PC-9 (cell line): ENCODE data around the gene DR1. TPM values are rescaled to one million over a fixed set of nuclear protein-coding genes. Genes with fewer than 3 reads are reported as not detected.

ENCODE experiments used
- BruUV-seq: library from RNA; stranded (reverse); fragments of 400-500 nt; replicated peaks from 2 replicates; lab custom pipeline; 2021; lab: Mats Ljungman, UMichigan
- CTCF ChIA-PET: fragments of 300-600 bp; sonication (Branson Sonifier 250); formaldehyde crosslinking; loops from one replicate; lab custom pipeline; 2022; ENCODE audit warnings: antibody characterized with exemption; lab: Charles Lee
- POLR2A ChIA-PET: fragments of 300-600 bp; sonication (Branson Sonifier 250); formaldehyde crosslinking; loops from one replicate; lab custom pipeline; 2022; ENCODE audit warnings: antibody characterized with exemption; ENCODE audit not compliant: unreplicated experiment; lab: Charles Lee
- DNase-seq, 2 experiments: peaks; one replicate each; pipeline versions ENCODE4 v3.0.0 to v3.0.0-alpha.2; 2015 to 2022; ENCODE audit warnings: mixed read lengths in 1 of 2
- H2AFZ ChIP-seq: fragments of 200-600 bp; sonication (generic); 2 replicates; pipeline ENCODE4 v1.8.1; 2017; ENCODE audit warnings: antibody characterized with exemption
- H3F3A ChIP-seq: fragments of 200-600 bp; sonication (generic); 2 replicates; pipeline ENCODE4 v1.8.1; 2017; ENCODE audit warnings: antibody characterized with exemption, mild to moderate bottlenecking, low read depth; ENCODE audit not compliant: insufficient read depth
- H3K27ac ChIP-seq: fragments of 200-600 bp; sonication (generic); 2 replicates; pipeline ENCODE4 v1.6.1; 2016; ENCODE audit warnings: mixed run types
- H3K27me3 ChIP-seq: fragments of 200-600 bp; sonication (generic); 2 replicates; pipeline ENCODE4 v1.6.1; 2016; ENCODE audit warnings: low read depth, mixed run types; ENCODE audit not compliant: insufficient read depth
- H3K36me3 ChIP-seq: fragments of 200-600 bp; sonication (generic); 2 replicates; pipeline ENCODE4 v1.6.1; 2016; ENCODE audit warnings: low read depth, mixed run types
- H3K4me1 ChIP-seq: fragments of 200-600 bp; sonication (generic); replicated peaks from 2 replicates; pipeline ENCODE4 v1.6.1; 2016; ENCODE audit warnings: mixed run types; ENCODE audit not compliant: insufficient read depth
- H3K4me2 ChIP-seq: fragments of 200-600 bp; sonication (generic); 2 replicates; pipeline ENCODE4 v1.6.1; 2017; ENCODE audit warnings: mixed run types
- H3K4me3 ChIP-seq: fragments of 200-600 bp; sonication (generic); 2 replicates; pipeline ENCODE4 v1.6.1; 2016; ENCODE audit warnings: mixed run types
- H3K79me2 ChIP-seq: fragments of 200-600 bp; sonication (generic); 2 replicates; pipeline ENCODE4 v1.6.1; 2017; ENCODE audit warnings: low read depth, mixed run types
- H3K9me2 ChIP-seq: fragments of 200-600 bp; sonication (generic); 2 replicates; pipeline ENCODE4 v1.8.1; 2017; ENCODE audit warnings: mild to moderate bottlenecking; ENCODE audit not compliant: insufficient read depth
- H3K9me3 ChIP-seq: fragments of 200-600 bp; sonication (generic); 2 replicates; pipeline ENCODE4 v1.8.1; 2016; ENCODE audit warnings: low read depth; ENCODE audit not compliant: insufficient read depth
- H4K20me1 ChIP-seq: fragments of 200-600 bp; sonication (generic); 2 replicates; pipeline ENCODE4 v1.8.1; 2017; ENCODE audit not compliant: insufficient read depth
- EZH2 ChIP-seq: fragments of 200-600 bp; sonication (generic); IDR thresholded peaks from 2 replicates; pipeline ENCODE4 v1.8.0; 2017; ENCODE audit warnings: antibody characterized with exemption, low read depth
- intact Hi-C: fragments of 100-400 bp; cut with micrococcal nuclease; formaldehyde crosslinking; loops from one replicate; pipeline ENCODE4 v1.10.0; 2022; ENCODE audit not compliant: unreplicated experiment
- total RNA-seq: library from RNA; stranded (reverse); gene quantifications from 2 replicates; pipeline ENCODE4 v1.2.3, GENCODE V29; 2021
- TF ChIP-seq, protein P1 (sequence below): fragments of 200-600 bp; sonication (generic); conservative IDR thresholded peaks from 2 replicates; pipeline ENCODE4 v1.6.1; 2017; ENCODE audit warnings: mixed run types, antibody characterized with exemption, mild to moderate bottlenecking, moderate library complexity

Gene DR1
- total RNA-seq, 1 experiment from 2014 or later, result 37.8 TPM

DNA sequence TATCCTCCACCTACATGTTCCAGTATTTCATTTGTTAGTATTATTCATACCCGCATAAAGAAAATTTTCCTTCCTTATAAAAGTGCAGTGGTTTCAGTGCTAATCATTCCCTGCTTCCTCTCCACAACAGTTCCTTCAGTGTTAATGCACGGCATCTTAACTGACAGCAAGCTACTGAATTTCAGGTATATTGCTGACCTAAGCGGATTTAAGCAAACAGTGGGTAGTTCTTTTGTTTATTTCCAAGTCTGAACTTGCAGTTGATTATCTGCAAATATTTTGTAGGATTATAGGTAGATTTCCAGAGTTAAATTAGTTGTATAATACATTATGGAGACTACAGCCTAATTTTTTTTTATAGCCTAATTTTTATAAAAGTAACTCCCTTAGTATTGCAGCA lies 15.1 kb upstream of the DR1 start:
- intact Hi-C loops, result no loop called here
- H3K9me3 ChIP-seq, result no peaks in the 10 kb centered on the region
- no peaks in the 10 kb centered on the region for H3K27me3 ChIP-seq
- no peaks in the 10 kb centered on the region for H3K9me2 ChIP-seq
- H3K27ac ChIP-seq, result no peak overlapping the region
- DNase-seq, result no peak
- peaks cover 16% of the 10 kb centered on the region for H3F3A ChIP-seq
- H3K4me3 ChIP-seq, result no peak overlapping the region
- CTCF ChIA-PET, result no interaction called here
- H4K20me1 ChIP-seq, result no peaks in the 10 kb centered on the region
- TF ChIP-seq, protein P1, sequence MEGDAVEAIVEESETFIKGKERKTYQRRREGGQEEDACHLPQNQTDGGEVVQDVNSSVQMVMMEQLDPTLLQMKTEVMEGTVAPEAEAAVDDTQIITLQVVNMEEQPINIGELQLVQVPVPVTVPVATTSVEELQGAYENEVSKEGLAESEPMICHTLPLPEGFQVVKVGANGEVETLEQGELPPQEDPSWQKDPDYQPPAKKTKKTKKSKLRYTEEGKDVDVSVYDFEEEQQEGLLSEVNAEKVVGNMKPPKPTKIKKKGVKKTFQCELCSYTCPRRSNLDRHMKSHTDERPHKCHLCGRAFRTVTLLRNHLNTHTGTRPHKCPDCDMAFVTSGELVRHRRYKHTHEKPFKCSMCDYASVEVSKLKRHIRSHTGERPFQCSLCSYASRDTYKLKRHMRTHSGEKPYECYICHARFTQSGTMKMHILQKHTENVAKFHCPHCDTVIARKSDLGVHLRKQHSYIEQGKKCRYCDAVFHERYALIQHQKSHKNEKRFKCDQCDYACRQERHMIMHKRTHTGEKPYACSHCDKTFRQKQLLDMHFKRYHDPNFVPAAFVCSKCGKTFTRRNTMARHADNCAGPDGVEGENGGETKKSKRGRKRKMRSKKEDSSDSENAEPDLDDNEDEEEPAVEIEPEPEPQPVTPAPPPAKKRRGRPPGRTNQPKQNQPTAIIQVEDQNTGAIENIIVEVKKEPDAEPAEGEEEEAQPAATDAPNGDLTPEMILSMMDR, result no peak
- TF ChIP-seq EZH2, result no peak
- BruUV-seq, result no TSS peak
- peaks cover 2% of the 10 kb centered on the region for H3K4me1 ChIP-seq
- H3K4me2 ChIP-seq, result no peak overlapping the region
- H3K36me3 ChIP-seq, result no peaks in the 10 kb centered on the region
- no peaks in the 10 kb centered on the region for H3K79me2 ChIP-seq
- POLR2A ChIA-PET, result no interaction called here
- H2AFZ ChIP-seq, result no peak overlapping the region

DNA sequence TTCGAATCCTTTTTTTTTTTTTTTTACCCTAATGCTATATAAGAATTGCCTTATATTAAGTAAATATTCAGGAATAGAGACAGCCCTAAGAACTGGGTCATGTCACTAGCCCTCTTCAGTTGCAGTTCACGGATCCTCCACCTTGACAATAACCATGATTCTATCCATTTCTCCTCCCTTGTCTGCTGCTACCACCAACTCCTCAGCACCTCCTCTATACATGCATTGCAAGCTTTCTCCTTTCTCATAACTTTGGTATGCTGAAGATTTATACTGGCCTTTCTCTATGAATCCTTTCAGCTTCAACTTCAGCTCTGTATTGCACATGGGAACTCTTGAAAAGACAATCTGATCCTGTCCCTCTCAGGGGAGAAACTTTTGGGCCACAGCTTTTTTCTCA lies 14.3 kb upstream of the DR1 start:
- no peak for DNase-seq
- Histone ChIP-seq H3K36me3 (no peaks in the 10 kb centered on the region), H2AFZ (no peak overlapping the region), H3K79me2 (no peaks in the 10 kb centered on the region), H3K27me3 (no peaks in the 10 kb centered on the region), H3K27ac (no peak overlapping the region), H3K4me2 (no peak overlapping the region), H3K9me3 (no peaks in the 10 kb centered on the region), H3K9me2 (no peaks in the 10 kb centered on the region), H3F3A (peaks cover 15% of the 10 kb centered on the region), H3K4me3 (no peak overlapping the region), H3K4me1 (peaks cover 3% of the 10 kb centered on the region; the same call in 1 of the 2 replicates), H4K20me1 (no peaks in the 10 kb centered on the region)
- intact Hi-C loops, result no loop called here
- no TSS peak for BruUV-seq
- ChIA-PET POLR2A (no interaction called here), CTCF (interaction anchor here (0.5 kb wide), 1 partner anchor 18 kb away, joined by 4 read pairs; no protein-coding TSS in a partner anchor)
- no peak for TF ChIP-seq EZH2
- TF ChIP-seq, protein P1, result no peak

DNA sequence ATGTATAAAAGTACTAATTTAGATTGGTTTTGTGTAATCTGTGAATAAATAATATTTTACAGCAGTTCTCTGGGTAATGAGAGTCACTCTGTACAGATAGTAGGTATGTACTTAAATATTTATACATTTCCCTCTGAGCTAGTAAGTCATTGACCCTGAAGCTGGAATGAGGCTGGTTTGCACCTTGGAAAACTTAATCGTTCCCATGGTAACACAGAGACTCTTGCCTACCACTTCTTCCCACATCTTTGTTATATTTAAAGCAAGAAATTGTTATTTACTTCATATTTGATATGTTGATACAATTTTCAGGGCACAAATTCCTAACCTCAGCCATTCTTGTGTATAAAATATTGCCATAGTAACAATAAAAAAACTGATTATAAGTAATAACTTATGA lies 13.3 kb upstream of the DR1 start:
- Histone ChIP-seq H3K27ac (no peak overlapping the region), H3K27me3 (no peaks in the 10 kb centered on the region), H3K4me2 (no peak overlapping the region), H3K4me1 (peaks cover 6% of the 10 kb centered on the region), H3F3A (peaks cover 15% of the 10 kb centered on the region), H2AFZ (no peak overlapping the region), H3K79me2 (no peaks in the 10 kb centered on the region), H3K4me3 (no peak overlapping the region), H4K20me1 (no peaks in the 10 kb centered on the region), H3K9me3 (no peaks in the 10 kb centered on the region), H3K36me3 (no peaks in the 10 kb centered on the region), H3K9me2 (no peaks in the 10 kb centered on the region)
- no peak for DNase-seq
- CTCF ChIA-PET, result no interaction called here
- intact Hi-C loops, result no loop called here
- POLR2A ChIA-PET, result interaction anchor here (0.6 kb wide), 1 partner anchor 276 kb away, joined by 3 read pairs; no protein-coding TSS in a partner anchor
- TF ChIP-seq EZH2, result no peak
- no TSS peak for BruUV-seq
